IPS-20b (cell line): ENCODE results near the gene TM2D3.
A peak's percentile ranks its signal among the peaks of the same experiment; 100 is the strongest.

Experiments
- H3K27ac ChIP-seq: one replicate; pipeline ENCODE4 v1.5.1; 2013; ENCODE audit warnings: low read length
- H3K27me3 ChIP-seq: 2 replicates; pipeline ENCODE4 v1.6.1; 2013; ENCODE audit warnings: mild to moderate bottlenecking, low read length, inconsistent platforms; ENCODE audit not compliant: insufficient read depth
- H3K36me3 ChIP-seq: 2 replicates; pipeline ENCODE4 v1.6.1; 2013; ENCODE audit warnings: low read depth, mild to moderate bottlenecking, inconsistent platforms, low read length, moderate library complexity; ENCODE audit not compliant: insufficient read depth
- H3K4me1 ChIP-seq: 2 replicates; pipeline ENCODE4 v1.6.1; 2013; ENCODE audit warnings: mild to moderate bottlenecking, control low read depth, inconsistent platforms, low read length, moderate library complexity; ENCODE audit not compliant: insufficient read depth
- H3K4me3 ChIP-seq: 2 replicates; pipeline ENCODE4 v1.5.1; 2013; ENCODE audit warnings: mild to moderate bottlenecking, low read length, inconsistent platforms
- H3K9ac ChIP-seq: 2 replicates; pipeline ENCODE4 v1.6.1; 2013; ENCODE audit warnings: low read depth, mild to moderate bottlenecking, inconsistent platforms, low read length, moderate library complexity
- H3K9me3 ChIP-seq: 2 replicates; pipeline ENCODE4 v1.6.1; 2013; ENCODE audit warnings: mild to moderate bottlenecking, low read depth, low read length, inconsistent platforms; ENCODE audit not compliant: insufficient read depth

TM2D3 gene, protein sequence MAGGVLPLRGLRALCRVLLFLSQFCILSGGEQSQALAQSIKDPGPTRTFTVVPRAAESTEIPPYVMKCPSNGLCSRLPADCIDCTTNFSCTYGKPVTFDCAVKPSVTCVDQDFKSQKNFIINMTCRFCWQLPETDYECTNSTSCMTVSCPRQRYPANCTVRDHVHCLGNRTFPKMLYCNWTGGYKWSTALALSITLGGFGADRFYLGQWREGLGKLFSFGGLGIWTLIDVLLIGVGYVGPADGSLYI

DNA sequence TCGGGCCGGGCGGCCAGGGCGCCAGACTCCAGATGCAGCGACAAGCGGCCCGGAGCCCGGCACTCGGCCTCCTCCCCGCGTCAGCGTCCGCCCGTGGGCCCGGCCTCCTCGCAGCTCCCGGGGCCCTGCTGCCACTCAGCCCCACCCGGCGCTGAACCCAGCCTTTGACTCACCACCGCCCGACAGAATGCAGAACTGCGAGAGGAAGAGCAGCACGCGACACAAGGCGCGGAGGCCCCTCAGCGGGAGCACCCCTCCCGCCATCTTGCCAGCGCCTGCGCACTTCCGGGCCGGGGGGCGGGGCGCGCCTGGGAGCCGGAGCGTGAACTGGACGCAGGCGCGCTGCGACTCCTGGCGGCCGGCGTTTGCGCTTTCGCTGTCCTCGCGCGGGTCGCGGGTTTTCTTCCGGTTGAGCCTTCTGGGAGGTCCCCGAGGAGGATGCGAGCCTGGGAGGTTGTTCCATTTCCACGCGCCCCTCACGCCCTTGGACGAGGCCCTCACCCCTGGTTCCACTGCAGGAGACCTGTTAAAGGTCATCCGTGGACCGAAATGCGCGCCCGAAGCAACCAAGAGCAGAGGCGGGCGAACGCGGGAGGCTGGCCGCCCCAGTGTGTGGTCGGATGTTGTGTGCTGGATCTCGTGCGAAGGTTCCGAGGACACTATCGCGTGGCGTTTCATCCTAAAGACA lies at the start of gene TM2D3:
TM2D3 (minus strand) TSS at position 284 of the 688 bp plus-strand sequence; CDS start at position 264, 20 bp downstream.
- no peaks in the 10 kb centered on the region for H3K9me3 ChIP-seq
- peak within 1 kb of the TSS; percentile 23 for H3K27ac ChIP-seq
- no peaks in the 10 kb centered on the region for H3K27me3 ChIP-seq
- H3K4me3 ChIP-seq: peak within 1 kb of the TSS; percentile 87
- H3K36me3 ChIP-seq: peaks cover 35% of the 10 kb centered on the region
- peaks cover 4% of the 10 kb centered on the region for H3K4me1 ChIP-seq
- peak within 1 kb of the TSS; percentile 90 for H3K9ac ChIP-seq

DNA sequence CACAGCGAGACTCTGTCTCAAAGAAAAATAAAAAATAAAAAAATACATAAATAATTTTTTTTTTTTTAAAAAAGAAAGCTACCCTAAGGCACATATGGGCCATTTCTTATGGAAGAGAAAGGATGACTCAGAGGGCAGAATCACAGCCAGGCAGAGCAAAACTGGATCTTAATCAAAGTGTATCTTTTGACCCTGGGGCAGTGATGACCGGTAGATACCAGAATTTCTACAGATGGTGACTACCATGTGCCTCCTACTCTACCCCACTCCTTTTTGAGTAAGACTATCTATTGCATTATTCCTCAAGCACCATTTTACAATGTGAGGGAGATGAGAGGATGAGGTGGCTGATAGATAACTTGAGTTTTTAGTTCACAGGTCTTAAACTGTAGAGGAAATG lies 46.1 kb upstream of the TM2D3 start:
- H3K9me3 ChIP-seq: no peaks in the 10 kb centered on the region
- no peak overlapping the region for H3K4me3 ChIP-seq
- no peak overlapping the region for H3K27ac ChIP-seq
- no peaks in the 10 kb centered on the region for H3K27me3 ChIP-seq
- peaks cover 62% of the 10 kb centered on the region for H3K36me3 ChIP-seq
- no peaks in the 10 kb centered on the region for H3K4me1 ChIP-seq
- H3K9ac ChIP-seq: no peak overlapping the region

DNA sequence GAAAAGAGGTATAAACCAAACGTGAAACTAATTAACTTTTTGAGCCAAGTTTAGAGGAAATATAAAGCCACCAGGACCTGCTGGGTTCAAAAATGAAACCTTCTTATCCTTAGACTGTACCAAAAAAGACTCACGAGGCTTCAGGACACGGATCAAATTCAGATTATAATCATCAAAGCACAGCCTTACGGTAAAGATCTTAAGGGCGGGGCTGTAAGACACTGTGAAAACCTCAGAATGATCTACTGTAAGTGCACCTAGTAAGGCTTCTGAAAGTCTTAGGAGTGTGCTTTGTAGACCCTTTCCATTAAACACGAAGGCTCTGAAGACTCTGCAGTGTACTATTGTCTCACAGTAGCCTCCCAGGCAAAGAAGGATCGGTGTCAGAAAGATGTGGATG lies 45.3 kb upstream of the TM2D3 start:
- Histone ChIP-seq H3K4me1 (0 out of 2 replicates have a peak, but pooled peaks cover 2% of the 10 kb centered on the region), H3K27ac (no peak overlapping the region), H3K36me3 (peaks cover 58% of the 10 kb centered on the region), H3K9ac (no peak overlapping the region), H3K9me3 (no peaks in the 10 kb centered on the region), H3K4me3 (no peak overlapping the region), H3K27me3 (no peaks in the 10 kb centered on the region)

DNA sequence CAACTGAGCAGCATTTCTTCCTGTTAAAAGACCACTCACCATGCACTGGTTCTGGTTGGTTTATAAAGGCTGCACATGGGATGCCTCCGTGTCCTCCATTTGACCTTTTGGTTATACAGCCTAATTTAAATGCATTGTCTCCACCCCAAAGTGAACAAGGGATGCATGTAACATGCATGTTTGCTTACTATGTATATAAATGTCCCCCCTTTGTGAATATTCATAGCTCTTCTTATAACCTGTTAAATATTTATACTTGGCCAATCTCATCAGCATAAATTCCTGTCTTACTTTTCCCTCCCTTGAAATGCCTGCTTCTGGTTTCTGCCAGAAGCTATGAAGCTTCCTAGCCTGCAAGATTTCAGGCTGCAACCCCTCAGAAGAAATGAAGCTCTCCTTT lies 44.6 kb upstream of the TM2D3 start:
- Histone ChIP-seq H3K4me1 (0 out of 2 replicates have a peak, but pooled peaks cover 2% of the 10 kb centered on the region), H3K27me3 (no peaks in the 10 kb centered on the region), H3K27ac (no peak overlapping the region), H3K4me3 (no peak overlapping the region), H3K9ac (no peak overlapping the region), H3K36me3 (peaks cover 56% of the 10 kb centered on the region), H3K9me3 (no peaks in the 10 kb centered on the region)

DNA sequence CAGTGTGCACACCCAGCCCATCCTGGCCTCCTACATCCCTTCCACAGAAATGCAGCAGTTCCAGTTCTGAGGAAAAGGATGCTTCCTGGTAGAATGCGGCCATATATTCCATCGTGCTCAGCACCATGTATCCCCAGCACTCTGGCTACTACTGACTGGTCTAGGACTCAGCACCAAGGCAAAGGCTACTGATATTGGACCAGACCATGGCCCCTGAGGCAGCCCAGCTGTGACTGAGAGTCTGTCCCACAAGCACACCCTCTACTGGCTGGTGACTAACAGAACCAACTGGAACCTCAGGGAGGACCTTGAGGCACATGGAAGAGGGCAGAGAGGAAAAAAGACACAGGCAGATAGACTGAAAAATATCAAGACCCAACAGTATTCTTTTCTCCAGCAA lies 42.1 kb upstream of the TM2D3 start:
- H3K27me3 ChIP-seq: no peaks in the 10 kb centered on the region
- no peak overlapping the region for H3K27ac ChIP-seq
- H3K36me3 ChIP-seq: peaks cover 34% of the 10 kb centered on the region
- no peak overlapping the region for H3K9ac ChIP-seq
- H3K9me3 ChIP-seq: no peaks in the 10 kb centered on the region
- no peak overlapping the region for H3K4me3 ChIP-seq
- H3K4me1 ChIP-seq: 0 out of 2 replicates have a peak, but pooled peaks cover 2% of the 10 kb centered on the region

DNA sequence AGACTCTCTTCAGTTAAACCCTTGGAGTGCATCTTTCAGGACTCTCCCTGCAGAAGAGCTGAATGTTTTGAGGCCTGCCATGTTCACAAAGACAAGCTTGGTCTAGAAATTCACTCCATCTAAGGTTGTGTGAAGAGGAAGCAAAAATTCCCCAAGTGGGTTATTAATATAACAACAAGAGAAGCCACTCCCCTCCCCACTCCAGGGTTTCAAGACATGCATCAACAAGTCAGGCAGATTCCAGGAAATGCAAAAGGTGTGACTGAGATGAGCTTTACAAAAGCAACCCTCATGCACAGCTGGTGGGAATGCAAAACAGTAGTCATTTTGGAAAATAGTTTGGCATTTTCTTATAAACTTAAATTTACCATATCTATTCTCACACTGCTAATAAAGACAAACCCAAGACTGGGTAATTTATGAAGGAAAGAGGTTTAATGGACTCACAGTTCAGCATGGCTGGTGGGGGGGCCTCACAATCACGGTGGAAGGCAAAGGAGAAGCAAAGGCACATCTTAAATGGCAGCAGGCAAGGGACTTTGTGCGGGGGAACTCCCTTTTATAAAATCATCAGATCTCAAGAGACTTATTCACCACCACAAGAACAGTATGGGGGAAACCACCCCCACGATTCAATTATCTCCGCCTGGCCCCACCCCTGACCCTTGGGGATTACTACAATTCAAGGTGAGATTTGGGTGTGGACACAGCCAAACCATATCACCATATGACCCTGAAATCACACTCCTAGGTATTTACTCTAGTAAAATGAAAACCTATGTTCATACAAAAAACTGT lies 40.8 kb upstream of the TM2D3 start:
- H3K9ac ChIP-seq: no peak overlapping the region
- H3K4me3 ChIP-seq: no peak overlapping the region
- H3K4me1 ChIP-seq: 0 out of 2 replicates have a peak, but pooled peaks cover 2% of the 10 kb centered on the region
- no peak overlapping the region for H3K27ac ChIP-seq
- no peaks in the 10 kb centered on the region for H3K9me3 ChIP-seq
- H3K27me3 ChIP-seq: no peaks in the 10 kb centered on the region
- peaks cover 24% of the 10 kb centered on the region for H3K36me3 ChIP-seq

DNA sequence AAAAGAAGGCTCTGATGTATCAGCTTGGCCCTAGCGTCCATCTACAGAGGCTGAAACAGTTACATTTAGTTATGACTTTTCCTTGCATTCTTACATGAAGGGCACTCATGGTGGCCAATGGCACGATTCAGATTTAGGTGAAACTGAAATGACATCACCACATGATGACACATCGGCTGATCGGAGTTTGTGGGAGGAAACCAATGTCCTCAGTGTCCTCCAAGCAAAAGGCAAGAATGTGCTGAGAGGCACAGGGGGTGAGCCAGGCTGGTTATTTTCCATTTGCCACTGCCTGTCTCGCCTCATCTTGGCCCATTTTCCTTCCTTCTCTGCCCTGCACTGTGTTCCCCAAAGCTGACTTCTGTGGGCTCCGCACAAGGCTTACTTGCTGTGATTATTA lies 37.7 kb upstream of the TM2D3 start:
- peaks cover 3% of the 10 kb centered on the region; the same call in 1 of the 2 replicates for H3K36me3 ChIP-seq
- H3K4me3 ChIP-seq: no peak overlapping the region
- H3K9me3 ChIP-seq: no peaks in the 10 kb centered on the region
- H3K27ac ChIP-seq: no peak overlapping the region
- 0 out of 2 replicates have a peak, but pooled peaks cover 2% of the 10 kb centered on the region for H3K4me1 ChIP-seq
- no peaks in the 10 kb centered on the region for H3K27me3 ChIP-seq
- no peak overlapping the region for H3K9ac ChIP-seq

DNA sequence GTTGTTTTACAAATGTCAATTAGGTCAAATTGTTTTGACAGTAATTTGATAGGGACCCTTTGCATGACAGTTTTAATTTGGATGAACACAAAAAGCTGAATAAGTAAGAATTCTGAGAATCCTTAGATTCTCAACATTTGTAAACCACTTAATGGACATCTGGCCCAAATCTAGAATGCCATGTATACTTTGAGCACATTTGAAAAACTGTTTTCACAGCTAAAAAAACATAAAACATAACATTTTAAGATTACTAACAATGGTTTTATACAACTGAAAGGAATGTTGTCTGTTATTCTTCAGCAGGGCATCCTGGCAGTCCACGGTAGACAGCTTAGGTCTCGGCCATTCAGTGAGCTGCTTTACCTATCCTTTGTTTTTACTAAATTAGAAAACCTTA lies 34.5 kb upstream of the TM2D3 start:
- no peaks in the 10 kb centered on the region for H3K9me3 ChIP-seq
- H3K36me3 ChIP-seq: peaks cover 7% of the 10 kb centered on the region; the same call in 1 of the 2 replicates
- H3K27ac ChIP-seq: no peak overlapping the region
- no peak overlapping the region for H3K4me3 ChIP-seq
- H3K9ac ChIP-seq: no peak overlapping the region
- H3K4me1 ChIP-seq: no peaks in the 10 kb centered on the region
- H3K27me3 ChIP-seq: no peaks in the 10 kb centered on the region

DNA sequence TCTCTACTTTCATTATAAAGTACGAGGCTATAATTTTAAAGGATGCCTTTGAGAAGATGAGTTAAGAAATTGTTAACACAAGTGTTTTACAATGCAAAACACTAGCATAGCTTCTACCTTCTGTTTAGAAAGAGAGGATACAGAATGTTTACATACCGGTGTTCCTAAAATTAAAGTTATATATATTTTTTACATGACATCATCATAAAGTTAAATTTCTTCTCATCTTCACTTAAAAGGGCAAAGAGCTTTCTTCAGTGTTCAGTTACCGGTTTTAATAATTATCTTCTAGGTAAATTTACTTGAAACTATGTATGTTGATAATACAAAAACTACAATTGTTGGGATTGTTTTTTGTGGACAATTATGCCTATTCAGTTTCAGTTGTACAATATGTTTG lies 32.7 kb upstream of the TM2D3 start:
- Histone ChIP-seq H3K4me3 (no peak overlapping the region), H3K27me3 (no peaks in the 10 kb centered on the region), H3K36me3 (peaks cover 7% of the 10 kb centered on the region; the same call in 1 of the 2 replicates), H3K9me3 (no peaks in the 10 kb centered on the region), H3K27ac (no peak overlapping the region), H3K9ac (no peak overlapping the region), H3K4me1 (no peaks in the 10 kb centered on the region)

DNA sequence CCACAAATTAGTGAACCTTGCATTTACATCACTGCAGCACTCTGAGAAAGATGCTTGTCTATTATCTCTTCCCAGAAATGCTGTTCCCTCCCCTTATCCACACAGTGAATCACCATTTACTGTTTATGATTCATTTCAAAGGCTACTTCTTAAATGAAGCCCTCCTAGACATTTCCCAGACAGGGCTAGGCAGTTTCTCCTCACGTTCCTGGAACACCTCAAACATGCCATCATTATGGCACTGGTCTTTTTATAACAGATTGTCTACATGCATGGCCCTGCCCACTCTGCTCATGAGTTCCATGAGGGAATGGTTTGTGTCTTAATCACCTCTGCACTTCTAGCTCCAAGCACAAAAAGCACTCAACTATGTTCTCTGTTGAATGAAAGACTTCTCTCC lies 32.2 kb upstream of the TM2D3 start:
- Histone ChIP-seq H3K4me1 (no peaks in the 10 kb centered on the region), H3K36me3 (peaks cover 7% of the 10 kb centered on the region; the same call in 1 of the 2 replicates)

DNA sequence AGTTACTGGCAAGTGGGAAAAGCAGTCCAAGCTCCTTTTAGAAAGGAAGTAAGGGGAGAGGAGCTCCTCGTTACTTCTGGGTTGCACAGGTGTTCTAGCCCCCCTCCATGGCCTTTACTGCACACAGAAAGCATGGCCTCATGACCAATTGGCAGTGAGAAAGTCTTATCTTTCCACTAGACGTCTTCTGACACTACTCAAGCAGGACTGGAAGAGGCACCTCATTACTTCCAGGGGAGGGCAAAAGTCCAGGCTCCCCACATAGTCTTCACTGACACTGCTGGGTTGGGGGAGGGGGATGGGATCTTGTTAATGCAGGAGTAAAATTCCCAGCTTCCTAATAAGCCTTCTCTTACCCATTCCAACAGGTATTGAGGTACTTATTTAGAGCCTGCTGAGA lies 27.6 kb upstream of the TM2D3 start:
- no peaks in the 10 kb centered on the region for H3K4me1 ChIP-seq
- H3K36me3 ChIP-seq: peaks cover 12% of the 10 kb centered on the region
- H3K27ac ChIP-seq: no peak overlapping the region
- H3K9me3 ChIP-seq: no peaks in the 10 kb centered on the region
- H3K4me3 ChIP-seq: no peak overlapping the region
- no peaks in the 10 kb centered on the region for H3K27me3 ChIP-seq
- H3K9ac ChIP-seq: no peak overlapping the region

More for the DNA sequence above, 32.2 kb upstream of the TM2D3 start:
- H3K27ac ChIP-seq: no peak overlapping the region
- H3K9ac ChIP-seq: no peak overlapping the region
- H3K27me3 ChIP-seq: no peaks in the 10 kb centered on the region
- H3K4me3 ChIP-seq: no peak overlapping the region
- no peaks in the 10 kb centered on the region for H3K9me3 ChIP-seq
